Endothelial cell of umbilical vein (primary cell): ENCODE measurements around the gene MTRR. TPM values are rescaled to one million over a fixed set of nuclear protein-coding genes. Genes with fewer than 3 reads are reported as not detected.

Experiments used
- BruUV-seq: library from RNA; stranded (reverse); fragments of 400-500 nt; replicated peaks from 2 replicates; lab custom pipeline; 2021; lab: Mats Ljungman, UMichigan
- CTCF ChIA-PET: fragments of 300-600, 350-600 bp; sonication (Branson Sonifier 250); formaldehyde crosslinking; loops from one replicate; lab custom pipeline; 2021; ENCODE audit warnings: antibody characterized with exemption, inconsistent platforms; lab: Charles Lee
- POLR2A ChIA-PET: fragments of 300-600, 350-600 bp; sonication (Branson Sonifier 250); formaldehyde crosslinking; loops from one replicate; lab custom pipeline; 2021; ENCODE audit warnings: antibody characterized with exemption, inconsistent platforms; lab: Charles Lee
- DNase-seq: peaks from one replicate; pipeline ENCODE4 v3.0.0-alpha.2; 2011; ENCODE audit warnings: low read depth, low spot score
- FAIRE-seq: peaks from 2 replicates; lab custom pipeline; 2011; peaks lifted over from hg19 to GRCh38; lab: Jason Lieb, UNC
- H2AFZ ChIP-seq: 2 replicates; pipeline ENCODE4 v1.6.0; 2012; ENCODE audit warnings: low read depth, low read length, control low read depth, inconsistent platforms
- H3K27ac ChIP-seq: 2 replicates; pipeline ENCODE4 v1.5.1; 2011; ENCODE audit warnings: low read depth, mild to moderate bottlenecking, control low read depth, low read length, moderate library complexity; ENCODE audit not compliant: insufficient read depth
- H3K27me3 ChIP-seq, 2 experiments: 2 replicates each; pipeline versions ENCODE4 v1.6.0 to v1.6.1; 2011; ENCODE audit warnings: low read length in 2 of 2, mixed read lengths in 1 of 2; ENCODE audit not compliant: control insufficient read depth in 2 of 2, insufficient read depth in 2 of 2
- H3K36me3 ChIP-seq, 2 experiments: 2 replicates in 1 of 2; 3 replicates in 1 of 2; pipeline ENCODE4 v1.5.1; 2011; ENCODE audit warnings: low read length in 2 of 2, mild to moderate bottlenecking in 1 of 2, moderate library complexity in 1 of 2; ENCODE audit not compliant: control insufficient read depth in 2 of 2, insufficient read depth in 2 of 2; ENCODE audit errors: extremely low read depth in 1 of 2
- H3K4me1 ChIP-seq: 3 replicates; pipeline ENCODE4 v1.5.1; 2011; ENCODE audit warnings: mild to moderate bottlenecking, low read length; ENCODE audit not compliant: control insufficient read depth, insufficient read depth; ENCODE audit errors: extremely low read depth
- H3K4me2 ChIP-seq: 2 replicates; pipeline ENCODE4 v1.6.1; 2011; ENCODE audit warnings: low read length, control low read depth, mixed read lengths; ENCODE audit not compliant: insufficient read depth
- H3K4me3 ChIP-seq, 3 experiments: fragments of 200-600 bp in 1 of 3; sonication (generic), shearing (Covaris generic) in 1 of 3; replicated peaks in 1 of 3; 2 replicates each; pipeline ENCODE4 v1.5.1; 2011 to 2016; ENCODE audit warnings: control low read depth in 3 of 3, low read length in 3 of 3, mild to moderate bottlenecking in 2 of 3, inconsistent platforms in 1 of 3, low read depth in 1 of 3, moderate library complexity in 1 of 3; ENCODE audit not compliant: insufficient read depth in 1 of 3
- H3K79me2 ChIP-seq: 2 replicates; pipeline ENCODE4 v1.6.0; 2012; ENCODE audit warnings: low read length, inconsistent platforms; ENCODE audit not compliant: control insufficient read depth, insufficient read depth
- H3K9ac ChIP-seq: replicated peaks from 2 replicates; pipeline ENCODE3; 2011; ENCODE audit warnings: low read length, control low read depth; ENCODE audit not compliant: insufficient read depth; ENCODE audit errors: extremely low read depth
- H3K9me1 ChIP-seq: replicated peaks from 3 replicates; pipeline ENCODE4 v1.6.0; 2011; ENCODE audit warnings: mild to moderate bottlenecking, low read length; ENCODE audit not compliant: control insufficient read depth, insufficient read depth; ENCODE audit errors: extremely low read depth
- H3K9me3 ChIP-seq: replicated peaks from 2 replicates; pipeline ENCODE4 v1.5.1; 2012; ENCODE audit warnings: low read length, inconsistent platforms; ENCODE audit not compliant: control insufficient read depth, insufficient read depth
- H4K20me1 ChIP-seq: replicated peaks from 2 replicates; pipeline ENCODE3; 2011; ENCODE audit warnings: mild to moderate bottlenecking, low read length; ENCODE audit not compliant: control insufficient read depth, insufficient read depth; ENCODE audit errors: extremely low read depth
- CTCF ChIP-seq, 2 donors: IDR thresholded peaks; 1 replicate in 1 of 2; 2 replicates in 1 of 2; pipeline ENCODE4 v1.5.1; 2011; ENCODE audit warnings: low read length in 2 of 2, mild to moderate bottlenecking in 2 of 2, moderate library complexity in 2 of 2, control low read depth in 1 of 2, inconsistent platforms in 1 of 2, low read depth in 1 of 2; ENCODE audit not compliant: insufficient read depth in 1 of 2; ENCODE audit errors: extremely low read depth in 1 of 2
- EZH2 ChIP-seq: IDR thresholded peaks from 2 replicates; pipeline ENCODE4 v1.6.1; 2012; ENCODE audit warnings: borderline replicate concordance, low read depth, mild to moderate bottlenecking, moderate library complexity, low read length, inconsistent platforms; ENCODE audit not compliant: severe bottlenecking
- FOS ChIP-seq: IDR thresholded peaks from 2 replicates; pipeline ENCODE4 v1.6.1; 2011; ENCODE audit warnings: mild to moderate bottlenecking, low read length, moderate library complexity, borderline replicate concordance; ENCODE audit not compliant: insufficient read depth
- GATA2 ChIP-seq: IDR thresholded peaks from 2 replicates; pipeline ENCODE4 v1.7.0; 2011; ENCODE audit warnings: low read depth, mild to moderate bottlenecking, moderate library complexity, mixed read lengths, low read length; ENCODE audit not compliant: insufficient read length, insufficient read depth
- JUN ChIP-seq: IDR thresholded peaks from 2 replicates; pipeline ENCODE4 v1.6.1; 2011; ENCODE audit warnings: borderline replicate concordance, low read depth; ENCODE audit not compliant: insufficient read length, insufficient read depth
- MAX ChIP-seq: IDR thresholded peaks from 2 replicates; pipeline ENCODE4 v1.6.1; 2011; ENCODE audit not compliant: insufficient read depth, insufficient read length
- MYC ChIP-seq: IDR thresholded peaks from one replicate; pipeline ENCODE4 v1.6.1; 2011; ENCODE audit warnings: mild to moderate bottlenecking, low read depth, low read length
- POLR2A ChIP-seq: IDR thresholded peaks from 2 replicates; pipeline ENCODE4 v1.6.1; 2012; ENCODE audit warnings: low read depth, mild to moderate bottlenecking, control low read depth, low read length
- POLR2AphosphoS5 ChIP-seq: IDR thresholded peaks from 2 replicates; pipeline ENCODE4 v1.6.1; 2012; ENCODE audit warnings: low read depth, mild to moderate bottlenecking, control low read depth, low read length, moderate library complexity; ENCODE audit not compliant: insufficient read depth
- dilution Hi-C: fragments of 300-500 bp; cut with MboI; formaldehyde crosslinking; loops from one replicate; pipeline ENCODE4 v1.15.0; 2019; ENCODE audit warnings: low sequenced_read_pairs; ENCODE audit not compliant: extremely low pct_ligation_motif_present
- intact Hi-C: fragments of 100-400 bp; cut with micrococcal nuclease; formaldehyde crosslinking; loops from one replicate; pipeline ENCODE4 v1.10.0; 2022
- polyA plus RNA-seq, 4 experiments: library from polyadenylated mRNA; depleted of rRNA in 3 of 4; stranded (reverse) in 3 of 4; unstranded in 1 of 4; fragments of >200 nt; gene quantifications; 2 replicates each; pipeline versions ENCODE4 v1.2.1 to v1.2.3, GENCODE V29; 2011 to 2012; ENCODE audit warnings: missing spikeins in 1 of 4
- total RNA-seq: library from RNA; stranded (reverse); gene quantifications from 2 replicates; pipeline ENCODE4 v1.2.3, GENCODE V29; 2021

The MTRR gene
- total and polyA plus RNA-seq, 2 donors (not counting 3 experiments of a cell fraction or from before 2014, with no cell fraction given), result 24.3 to 37.1 TPM

GRCh38 chr5:7825630-7826029, 43.3 kb upstream of the MTRR start:
- ChIA-PET POLR2A (no interaction called here), CTCF (no interaction called here)
- no TSS peak for BruUV-seq
- H2AFZ ChIP-seq, result no peak overlapping the region
- H4K20me1 ChIP-seq, result no peaks in the 10 kb centered on the region
- DNase-seq, result no peak
- H3K79me2 ChIP-seq, result no peaks in the 10 kb centered on the region
- H3K4me1 ChIP-seq, result no peaks in the 10 kb centered on the region
- no peaks in the 10 kb centered on the region for H3K27me3 ChIP-seq
- no peak for TF ChIP-seq CTCF (IDR thresholded peaks at IDR 0.05; ENCODE audit: extremely low read depth in 1 of 2, insufficient read depth in 1 of 2, low read depth in 1 of 2, low read length in 2 of 2)
- TF ChIP-seq MYC, result no peak
- no peak for TF ChIP-seq GATA2
- no peak for TF ChIP-seq POLR2AphosphoS5
- no peak for TF ChIP-seq FOS
- H3K36me3 ChIP-seq, result no peaks in the 10 kb centered on the region
- H3K4me3 ChIP-seq, result no peak overlapping the region
- no peak for FAIRE-seq
- H3K9me3 ChIP-seq, result no peaks in the 10 kb centered on the region
- dilution Hi-C loops (no loop called here), intact Hi-C loops (no loop called here)
- no peak overlapping the region for H3K4me2 ChIP-seq
- no peak overlapping the region for H3K9ac ChIP-seq
- no peak overlapping the region for H3K27ac ChIP-seq
- H3K9me1 ChIP-seq, result no peaks in the 10 kb centered on the region

- ChIA-PET POLR2A (no interaction called here), CTCF (no interaction called here)
- TF ChIP-seq GATA2 (no peak), CTCF (IDR thresholded peaks at IDR 0.05; ENCODE audit: extremely low read depth in 1 of 2, insufficient read depth in 1 of 2, low read depth in 1 of 2, low read length in 2 of 2) (no peak), MAX (no peak), FOS (no peak), POLR2A (no peak), EZH2 (no peak), JUN (no peak), MYC (no peak), POLR2AphosphoS5 (no peak)
- intact Hi-C loops (no loop called here), dilution Hi-C loops (no loop called here)
- H3K4me1 ChIP-seq, result no peaks in the 10 kb centered on the region
- no peak overlapping the region for H3K4me3 ChIP-seq
- H3K27me3 ChIP-seq, result no peaks in the 10 kb centered on the region
- H3K9me1 ChIP-seq, result no peaks in the 10 kb centered on the region
- no peaks in the 10 kb centered on the region for H3K9me3 ChIP-seq
- H3K9ac ChIP-seq, result no peak overlapping the region
- DNase-seq, result no peak
- no peak overlapping the region for H3K27ac ChIP-seq
- no peaks in the 10 kb centered on the region for H4K20me1 ChIP-seq
- FAIRE-seq, result no peak
- H2AFZ ChIP-seq, result no peak overlapping the region
- no peak overlapping the region for H3K4me2 ChIP-seq
- BruUV-seq, result no TSS peak
- H3K36me3 ChIP-seq, result no peaks in the 10 kb centered on the region
- no peaks in the 10 kb centered on the region for H3K79me2 ChIP-seq
These were observed 41.3 kb upstream of the MTRR start for GRCh38 chr5:7827610-7828009.
